Measurements from ENCODE around the gene CDK13. TPM values are rescaled to one million over a fixed set of nuclear protein-coding genes. Genes with fewer than 3 reads are reported as not detected.
"Not testable (repeated sequence)": the region's sequence is repeated elsewhere in the genome, so short reads cannot be mapped to it uniquely, and the experiment has no call there.

Gene CDK13
- 34.8 and 68.1 TPM in 2 replicates for total RNA-seq

GRCh38 chr7:39949971-39950472, at the start of gene CDK13:
CDK13 (plus strand) TSS chr7:39950256; CDS start chr7:39950642, 386 bp downstream.
- DNase-seq (ENCODE audit: extremely low read depth, low read depth, low spot score), result no peak

- DNase-seq (ENCODE audit: extremely low read depth, low read depth, low spot score), result no peak
Measured at GRCh38 chr7:39904077-39904486, 46.0 kb upstream of the CDK13 start.

DNA sequence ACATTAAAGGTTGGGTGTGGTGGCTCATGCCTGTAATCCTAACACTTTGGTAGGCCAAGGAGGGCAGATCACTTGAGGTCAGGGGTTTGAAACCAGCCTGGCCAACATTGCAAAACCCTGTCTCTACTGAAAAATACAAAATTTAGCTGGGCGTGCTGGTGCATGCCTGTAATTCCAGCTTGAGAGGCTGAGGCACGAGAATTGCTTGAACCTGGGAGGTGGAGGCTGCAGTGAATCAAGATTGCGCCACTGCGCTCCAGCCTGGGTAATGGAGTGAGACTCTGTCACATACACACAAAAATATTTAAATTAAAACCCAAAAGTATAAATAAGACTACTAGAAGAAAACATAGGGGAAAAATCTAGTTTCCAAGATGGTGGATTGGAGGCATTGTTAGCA, 41.9 kb upstream of the CDK13 start:
- no peak for DNase-seq (ENCODE audit: extremely low read depth, low read depth, low spot score)

DNA sequence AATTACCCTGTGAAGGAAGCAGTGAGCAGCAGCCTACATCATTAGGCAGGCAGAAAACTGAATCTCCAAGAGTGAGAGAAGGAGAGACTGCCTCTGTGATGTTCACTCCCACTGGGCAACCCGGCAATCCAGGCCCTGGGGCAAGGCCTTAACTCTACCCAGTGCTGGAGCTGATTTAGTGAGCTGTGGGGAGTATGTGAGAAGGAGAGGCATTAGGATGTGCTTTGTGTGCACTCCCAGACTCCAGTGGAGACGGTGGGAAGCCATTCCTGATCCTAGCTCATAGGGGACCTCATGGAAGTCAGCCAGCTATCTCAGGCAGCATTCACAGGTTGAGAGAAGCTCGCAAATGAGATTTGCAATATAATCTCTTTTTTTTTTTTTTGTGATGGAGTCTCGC, 41.1 kb upstream of the CDK13 start:
- no peak for DNase-seq (ENCODE audit: extremely low read depth, low read depth, low spot score)

DNA sequence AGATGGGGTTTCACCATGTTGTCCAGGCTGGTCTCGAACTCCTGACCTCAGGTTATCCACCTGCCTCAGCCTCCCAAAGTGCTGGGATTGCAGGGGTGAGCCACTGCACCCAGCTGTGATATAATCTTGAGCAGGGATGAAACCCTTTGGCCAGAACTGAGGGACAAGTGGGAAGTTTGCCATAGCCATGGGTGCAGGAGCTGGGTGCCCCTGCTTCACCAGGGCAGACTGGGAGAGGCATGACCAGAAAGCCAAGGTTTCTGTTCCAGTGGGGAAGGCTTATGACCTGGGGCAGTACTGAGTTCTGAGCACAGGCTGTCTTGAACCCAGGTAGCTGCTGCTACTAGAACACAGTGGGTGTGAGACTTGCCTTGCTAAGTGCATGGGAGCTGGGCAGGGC, 40.5 kb upstream of the CDK13 start:
- no peak for DNase-seq (ENCODE audit: extremely low read depth, low read depth, low spot score)

DNA sequence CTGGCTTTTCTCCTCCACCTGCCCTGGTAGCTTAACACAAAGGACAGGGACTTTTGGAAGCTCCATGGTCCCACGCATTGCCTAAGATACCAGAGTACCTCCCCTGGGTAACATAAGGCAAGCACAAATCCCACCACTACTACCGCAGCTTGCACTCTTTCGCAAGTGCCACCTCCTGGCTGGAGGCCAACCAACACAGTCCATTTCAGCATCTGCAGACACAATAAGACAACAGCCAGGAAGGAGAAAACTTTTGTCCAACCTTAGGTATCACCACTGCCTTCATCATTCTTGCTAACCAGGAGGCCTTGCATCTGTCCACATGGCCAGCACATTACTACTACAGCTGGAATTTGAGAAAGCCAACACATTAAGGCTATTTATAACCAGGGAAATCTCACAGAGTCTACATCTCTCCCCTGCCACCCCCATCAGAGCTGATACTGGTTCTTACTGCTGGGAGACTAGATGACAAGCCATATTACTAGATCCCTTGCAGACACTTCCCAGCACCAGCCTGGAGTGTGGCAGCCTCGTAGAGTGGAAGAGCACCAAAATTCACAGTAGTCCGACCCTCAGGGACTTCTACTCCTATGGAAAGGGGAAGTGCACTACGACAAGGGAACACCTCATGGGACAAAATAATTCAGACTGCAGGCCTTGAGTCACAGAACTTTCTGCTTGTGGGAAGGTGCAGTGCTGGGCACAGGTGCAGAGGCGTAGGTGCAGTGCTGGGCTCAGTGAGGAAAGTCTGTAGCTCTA, 39.8 kb upstream of the CDK13 start:
- no peak for DNase-seq (ENCODE audit: extremely low read depth, low read depth, low spot score)

DNA sequence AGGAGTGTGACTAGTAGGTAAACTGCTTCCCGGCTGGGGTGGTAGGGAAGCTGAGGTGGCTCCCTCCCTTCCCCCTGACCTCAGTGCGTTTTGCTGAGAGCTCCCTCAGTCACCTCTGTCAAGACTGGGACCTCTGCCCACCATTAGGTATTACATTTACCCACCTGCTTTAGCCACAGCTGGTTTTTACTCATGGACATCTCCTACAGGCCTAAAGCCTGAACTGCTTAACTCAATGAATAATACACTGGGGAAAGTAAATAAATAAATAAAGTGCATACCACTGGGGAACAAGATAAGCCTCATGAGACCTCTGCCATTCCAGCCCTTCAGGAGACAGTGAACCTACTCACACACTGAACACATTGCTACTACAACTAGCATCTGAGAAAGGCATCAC, 38.9 kb upstream of the CDK13 start:
- DNase-seq (ENCODE audit: extremely low read depth, low read depth, low spot score), result no peak

- not testable (repeated sequence) for DNase-seq (ENCODE audit: extremely low read depth, low read depth, low spot score)
Measured at GRCh38 chr7:39915847-39916246, 34.2 kb upstream of the CDK13 start.

DNA sequence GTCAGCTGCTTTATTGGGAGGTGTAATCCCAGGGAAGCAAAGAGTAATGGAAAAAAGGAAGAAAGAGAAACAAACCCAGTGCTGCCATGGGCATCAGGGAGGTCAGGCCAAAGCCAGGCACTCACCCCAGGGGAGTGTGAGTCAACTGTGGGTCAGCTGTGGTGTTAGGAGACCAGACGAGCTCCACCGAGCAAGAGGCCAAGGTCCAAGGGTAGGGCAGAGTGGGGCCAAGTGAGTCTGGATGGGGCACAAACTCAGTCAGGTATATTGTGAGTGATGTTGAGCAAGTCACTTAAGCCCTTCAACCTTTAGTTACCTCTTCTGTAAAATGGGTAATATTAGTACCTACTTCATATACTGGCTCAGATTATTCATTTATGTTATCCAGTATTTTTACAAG, 30.4 kb upstream of the CDK13 start:
- no peak for DNase-seq (ENCODE audit: extremely low read depth, low read depth, low spot score)

GRCh38 chr7:39921506-39922175, 28.4 kb upstream of the CDK13 start:
- no peak for DNase-seq (ENCODE audit: extremely low read depth, low read depth, low spot score)

DNA sequence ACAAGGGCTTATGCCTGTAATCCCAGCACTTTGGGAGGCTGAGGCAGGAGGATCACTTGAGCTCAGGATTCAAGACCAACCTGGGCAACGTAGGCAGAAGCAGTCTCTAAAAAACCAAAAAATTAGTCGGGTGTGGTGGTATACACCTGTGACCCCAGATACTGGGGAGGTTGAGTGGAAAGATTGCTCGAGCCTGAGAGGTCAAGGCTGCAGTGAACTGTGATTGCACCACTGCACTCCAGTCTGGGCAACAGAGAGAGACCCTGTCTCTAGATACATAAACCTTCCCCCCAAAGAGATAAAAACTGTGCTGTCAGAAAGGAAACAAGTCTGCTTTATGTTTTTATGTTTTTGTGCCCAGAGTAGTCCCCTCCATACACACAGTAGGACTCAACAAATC, 27.5 kb upstream of the CDK13 start:
- DNase-seq (ENCODE audit: extremely low read depth, low read depth, low spot score), result no peak

- DNase-seq (ENCODE audit: extremely low read depth, low read depth, low spot score), result no peak
Measured at GRCh38 chr7:39923091-39923490, 27.0 kb upstream of the CDK13 start.

- no peak for DNase-seq (ENCODE audit: extremely low read depth, low read depth, low spot score)
Measured at GRCh38 chr7:39924122-39924521, 25.9 kb upstream of the CDK13 start.

DNA sequence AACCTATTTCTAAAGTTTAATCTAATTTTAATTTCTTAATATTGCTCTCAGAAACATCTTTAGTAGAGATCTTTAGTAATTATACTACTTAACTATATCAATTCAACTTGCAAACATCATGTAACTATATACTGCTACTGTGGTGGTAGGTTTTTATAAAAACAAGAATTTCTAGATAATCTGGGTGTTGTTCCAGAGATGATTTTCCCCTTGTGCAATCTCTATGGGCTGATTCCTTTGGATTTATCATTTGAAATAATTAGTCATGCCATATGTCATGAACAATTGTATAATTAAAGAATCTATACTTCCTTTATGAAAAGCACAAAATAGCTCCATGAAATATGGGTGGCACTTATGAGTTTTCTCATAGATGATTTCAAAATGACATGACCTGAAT, 23.9 kb upstream of the CDK13 start:
- DNase-seq (ENCODE audit: extremely low read depth, low read depth, low spot score), result no peak

GRCh38 chr7:39927018-39927417, 23.0 kb upstream of the CDK13 start:
- DNase-seq (ENCODE audit: extremely low read depth, low read depth, low spot score), result no peak

DNA sequence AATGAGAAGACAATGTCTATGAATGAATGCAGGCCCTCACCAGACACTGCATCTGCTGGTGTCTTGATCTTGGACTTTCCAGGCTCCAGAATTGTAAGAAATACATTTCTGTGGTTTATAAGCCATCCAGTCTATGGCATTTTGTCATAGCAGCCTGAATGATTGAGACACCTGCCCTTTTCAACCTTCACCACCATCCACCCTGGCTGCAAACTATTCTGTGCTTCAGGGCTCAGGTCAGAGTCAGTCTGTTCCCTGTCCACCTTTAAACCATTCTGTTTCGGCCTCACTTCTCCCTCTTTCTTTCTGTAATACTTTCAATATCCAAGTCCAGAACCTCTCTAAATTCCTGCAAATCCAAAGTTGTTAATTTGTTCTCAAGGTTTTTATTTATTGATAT, 15.9 kb upstream of the CDK13 start:
- no peak for DNase-seq (ENCODE audit: extremely low read depth, low read depth, low spot score)

- DNase-seq (ENCODE audit: extremely low read depth, low read depth, low spot score), result no peak
Measured at GRCh38 chr7:39936761-39937160, 13.3 kb upstream of the CDK13 start.

- DNase-seq (ENCODE audit: extremely low read depth, low read depth, low spot score), result no peak
Measured at GRCh38 chr7:39937366-39938153, 12.5 kb upstream of the CDK13 start.

DNA sequence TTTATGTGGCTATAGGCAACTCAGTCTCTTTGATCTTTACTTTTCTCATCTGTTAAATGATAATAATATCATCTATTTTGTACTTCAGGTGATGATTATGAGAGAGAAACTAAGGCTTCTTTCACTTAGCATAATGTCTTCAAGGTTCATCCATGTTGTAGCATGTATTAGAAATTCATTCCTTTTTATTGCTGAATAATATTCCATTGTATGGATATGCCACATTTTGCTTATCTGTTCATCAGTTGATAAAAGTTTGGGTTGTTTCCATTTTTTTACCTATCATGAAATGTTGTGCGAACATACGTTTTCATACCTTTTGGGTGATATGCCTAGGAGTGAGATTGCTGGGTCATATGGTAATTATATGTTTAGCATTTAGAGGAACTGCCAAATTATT, 7.2 kb upstream of the CDK13 start:
- no peak for DNase-seq (ENCODE audit: extremely low read depth, low read depth, low spot score)

GRCh38 chr7:39946693-39947092, 3.4 kb upstream of the CDK13 start:
- DNase-seq (ENCODE audit: extremely low read depth, low read depth, low spot score), result no peak

DNA sequence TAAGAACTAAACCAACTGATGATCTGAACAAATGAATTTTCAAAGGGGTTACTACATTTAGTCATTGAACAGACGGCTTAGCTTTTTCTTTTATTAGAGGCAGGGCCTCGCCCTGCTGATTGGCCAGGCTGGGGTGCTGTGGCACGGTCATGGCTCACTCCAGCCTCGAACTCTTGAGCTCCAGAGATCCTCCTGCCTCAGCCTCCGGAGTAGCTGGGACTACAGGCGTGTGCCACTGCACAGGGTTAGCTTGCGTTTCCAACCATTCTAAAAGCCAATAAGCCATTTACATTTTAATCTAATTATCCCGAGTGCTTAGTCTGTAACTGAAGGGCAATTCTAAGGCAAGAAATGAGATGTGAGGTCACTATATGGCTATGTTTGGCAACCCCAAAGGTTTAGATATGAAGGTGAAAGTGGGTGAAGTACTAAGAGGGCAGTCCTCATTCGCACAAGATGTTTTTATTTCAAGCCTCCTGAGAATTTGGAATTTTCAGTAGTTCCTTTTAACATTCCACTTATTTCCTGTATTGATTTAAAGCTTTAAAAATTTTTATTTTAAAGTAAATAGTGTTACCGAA, 1.6 kb upstream of the CDK13 start:
- DNase-seq (ENCODE audit: extremely low read depth, low read depth, low spot score), result no peak
